ENCODE data around the gene NR1H4. TPM values are rescaled to one million over a fixed set of nuclear protein-coding genes. Genes with fewer than 3 reads are reported as not detected.

The NR1H4 gene
- total RNA-seq, 2 donors from 2014 or later = 2.2 to 20.5 TPM

DNA sequence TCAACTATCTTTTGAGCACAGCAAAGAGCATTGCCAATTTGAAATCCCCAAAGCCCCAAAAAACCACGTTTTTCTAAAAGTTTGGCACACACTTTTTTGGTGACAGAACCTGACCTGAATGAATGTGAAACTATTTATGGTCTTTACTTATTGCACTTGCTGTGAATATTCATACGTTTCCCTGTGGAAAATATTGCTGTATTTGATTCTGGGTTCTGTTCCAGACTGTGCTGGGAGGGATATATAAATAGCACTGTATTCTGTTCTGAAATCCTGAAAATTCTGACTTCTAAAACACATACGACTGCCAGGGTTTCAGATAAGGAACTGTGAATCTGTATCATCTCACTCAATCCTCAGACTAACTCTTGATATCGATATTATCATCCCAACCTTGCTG, 35.1 kb downstream of the NR1H4 start:
- no peak for DNase-seq
- TF ChIP-seq, protein P1, sequence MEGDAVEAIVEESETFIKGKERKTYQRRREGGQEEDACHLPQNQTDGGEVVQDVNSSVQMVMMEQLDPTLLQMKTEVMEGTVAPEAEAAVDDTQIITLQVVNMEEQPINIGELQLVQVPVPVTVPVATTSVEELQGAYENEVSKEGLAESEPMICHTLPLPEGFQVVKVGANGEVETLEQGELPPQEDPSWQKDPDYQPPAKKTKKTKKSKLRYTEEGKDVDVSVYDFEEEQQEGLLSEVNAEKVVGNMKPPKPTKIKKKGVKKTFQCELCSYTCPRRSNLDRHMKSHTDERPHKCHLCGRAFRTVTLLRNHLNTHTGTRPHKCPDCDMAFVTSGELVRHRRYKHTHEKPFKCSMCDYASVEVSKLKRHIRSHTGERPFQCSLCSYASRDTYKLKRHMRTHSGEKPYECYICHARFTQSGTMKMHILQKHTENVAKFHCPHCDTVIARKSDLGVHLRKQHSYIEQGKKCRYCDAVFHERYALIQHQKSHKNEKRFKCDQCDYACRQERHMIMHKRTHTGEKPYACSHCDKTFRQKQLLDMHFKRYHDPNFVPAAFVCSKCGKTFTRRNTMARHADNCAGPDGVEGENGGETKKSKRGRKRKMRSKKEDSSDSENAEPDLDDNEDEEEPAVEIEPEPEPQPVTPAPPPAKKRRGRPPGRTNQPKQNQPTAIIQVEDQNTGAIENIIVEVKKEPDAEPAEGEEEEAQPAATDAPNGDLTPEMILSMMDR (IDR thresholded peaks at IDR 0.05) = no peak
- Histone ChIP-seq H3K9ac (ENCODE audit: low read depth in 2 of 2, low read length in 2 of 2) (no peak overlapping the region), H3K27me3 (no peaks in the 10 kb centered on the region), H3K9me3 (no peaks in the 10 kb centered on the region), H3K27ac (no peak overlapping the region), H3K4me3 (no peak overlapping the region), H3K36me3 (no peaks in the 10 kb centered on the region), H3K4me1 (no peaks in the 10 kb centered on the region)
- intact Hi-C loops (cut with DNase I) = no loop called here

DNA sequence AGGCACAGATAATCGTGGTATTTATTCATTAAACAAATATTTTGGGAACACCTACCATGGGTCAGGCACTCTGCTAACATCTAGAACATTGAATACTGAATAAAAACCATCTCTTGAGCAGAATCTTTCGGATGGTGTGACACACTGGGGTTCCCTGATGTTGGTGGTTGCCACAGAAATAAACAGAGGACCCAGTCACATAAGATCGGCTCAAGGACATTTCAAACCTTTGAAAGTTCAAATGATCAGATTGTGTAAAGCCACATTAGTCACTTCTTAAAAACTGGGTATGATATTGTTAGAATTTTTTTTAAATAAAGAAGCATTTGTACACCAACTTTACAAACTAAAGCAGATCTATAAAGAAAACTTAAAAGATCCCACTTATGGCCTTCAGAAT, 39.0 kb downstream of the NR1H4 start:
- TF ChIP-seq, protein P1 (IDR thresholded peaks at IDR 0.05) = no peak
- no peak for DNase-seq

DNA sequence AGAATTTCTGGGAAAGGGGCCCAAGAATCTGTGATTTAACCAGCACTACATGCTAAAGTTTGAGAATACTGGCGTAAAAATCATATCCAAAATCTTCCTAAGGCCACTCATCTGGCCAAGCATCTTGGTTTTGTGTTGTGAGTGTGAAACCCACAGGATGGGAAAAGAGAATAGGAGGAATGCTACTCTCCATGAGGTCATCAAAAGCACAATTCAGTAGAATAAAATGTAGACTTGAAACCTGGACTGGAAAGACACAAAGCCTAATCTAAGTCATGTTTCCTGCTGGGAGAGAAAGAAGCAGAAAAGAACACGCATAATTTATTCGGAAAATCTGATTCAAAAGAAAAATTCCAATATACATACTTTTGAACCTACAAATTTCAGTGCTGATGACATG, 42.3 kb downstream of the NR1H4 start:
- no peaks in the 10 kb centered on the region for H3K27me3 ChIP-seq
- intact Hi-C loops (cut with DNase I) = no loop called here
- H3K9ac ChIP-seq (ENCODE audit: low read depth in 2 of 2, low read length in 2 of 2) = no peak overlapping the region
- TF ChIP-seq, protein P1 (IDR thresholded peaks at IDR 0.05) = no peak
- no peak overlapping the region for H3K27ac ChIP-seq
- H3K4me3 ChIP-seq = no peak overlapping the region
- no peaks in the 10 kb centered on the region for H3K9me3 ChIP-seq
- no peak for DNase-seq
- no peaks in the 10 kb centered on the region for H3K36me3 ChIP-seq
- no peaks in the 10 kb centered on the region for H3K4me1 ChIP-seq

More for the DNA sequence above, 39.0 kb downstream of the NR1H4 start:
- no peaks in the 10 kb centered on the region for H3K9me3 ChIP-seq
- no peaks in the 10 kb centered on the region for H3K36me3 ChIP-seq
- no peak overlapping the region for H3K27ac ChIP-seq
- intact Hi-C loops (cut with DNase I) = no loop called here
- no peak overlapping the region for H3K9ac ChIP-seq (ENCODE audit: low read depth in 2 of 2, low read length in 2 of 2)
- no peaks in the 10 kb centered on the region for H3K4me1 ChIP-seq
- H3K4me3 ChIP-seq = no peak overlapping the region
- no peaks in the 10 kb centered on the region for H3K27me3 ChIP-seq

DNA sequence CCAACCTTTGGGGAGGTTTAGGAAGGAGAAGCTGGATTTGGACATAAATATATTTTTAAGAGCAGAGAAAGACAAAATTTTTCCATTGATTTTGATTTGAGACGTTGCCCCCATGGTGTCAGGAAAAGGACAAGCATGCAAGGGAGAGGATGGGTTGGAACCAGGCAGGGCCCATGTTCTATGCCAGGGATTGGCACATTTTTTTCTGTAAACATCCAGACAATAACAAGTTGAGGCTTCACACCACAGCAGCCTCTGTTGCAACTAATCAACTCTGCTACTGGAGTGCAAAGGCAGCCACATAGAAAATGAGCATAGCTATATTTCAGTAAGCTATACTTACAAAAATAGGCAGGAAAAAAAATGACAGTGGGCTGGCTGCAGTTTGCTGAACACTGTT, 44.7 kb downstream of the NR1H4 start:
- intact Hi-C loops (cut with DNase I) = no loop called here
- Histone ChIP-seq H3K4me3 (no peak overlapping the region), H3K9ac (ENCODE audit: low read depth in 2 of 2, low read length in 2 of 2) (no peak overlapping the region), H3K36me3 (no peaks in the 10 kb centered on the region), H3K9me3 (no peaks in the 10 kb centered on the region), H3K27ac (no peak overlapping the region), H3K27me3 (no peaks in the 10 kb centered on the region), H3K4me1 (no peaks in the 10 kb centered on the region)
- TF ChIP-seq, protein P1 (IDR thresholded peaks at IDR 0.05) = no peak
- no peak for DNase-seq

DNA sequence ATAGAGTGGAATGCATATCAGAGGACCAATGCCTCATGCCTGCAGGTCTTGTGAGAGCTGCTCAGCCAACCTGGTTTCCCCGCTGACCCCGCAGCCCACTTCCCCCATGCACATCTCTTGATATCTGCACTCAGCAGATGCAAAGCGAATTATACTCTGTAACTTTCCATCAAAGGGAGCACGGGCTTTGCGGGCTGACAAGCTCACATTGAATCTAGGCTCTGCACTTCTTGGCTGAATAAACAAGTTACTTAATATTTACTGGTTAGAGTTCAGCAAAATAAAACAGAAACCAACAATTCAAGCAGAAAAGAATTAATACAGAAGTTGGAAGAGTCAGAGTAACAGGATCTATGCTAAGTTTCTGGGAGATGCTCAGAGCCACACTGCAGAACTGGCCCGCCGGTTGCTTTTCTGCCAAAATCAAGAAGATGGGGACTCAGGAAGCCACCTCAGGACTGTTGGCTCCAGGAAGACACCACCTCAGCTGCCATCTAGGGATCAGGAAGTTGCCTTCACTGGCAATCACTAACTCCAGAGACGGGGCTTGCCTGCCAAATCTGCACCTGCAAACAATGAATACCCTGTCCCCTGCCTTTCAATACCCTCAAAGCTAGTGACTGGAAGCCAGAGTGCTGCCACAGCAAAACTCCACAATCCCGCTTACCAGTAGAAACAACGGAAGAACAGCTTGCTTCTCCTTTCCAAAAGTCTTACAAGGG, 46.5 kb downstream of the NR1H4 start:
- intact Hi-C loops (cut with DNase I) = no loop called here
- H3K4me1 ChIP-seq = no peaks in the 10 kb centered on the region
- TF ChIP-seq, protein P1 (IDR thresholded peaks at IDR 0.05) = no peak
- H3K9ac ChIP-seq (ENCODE audit: low read depth in 2 of 2, low read length in 2 of 2) = no peak overlapping the region
- H3K9me3 ChIP-seq = no peaks in the 10 kb centered on the region
- H3K4me3 ChIP-seq = no peak overlapping the region
- no peak for DNase-seq
- no peaks in the 10 kb centered on the region for H3K36me3 ChIP-seq
- no peak overlapping the region for H3K27ac ChIP-seq
- no peaks in the 10 kb centered on the region for H3K27me3 ChIP-seq

Measured in colonic mucosa (tissue), 4 donors.